ENCODE data around the gene ARL10.

- TF ChIP-seq, protein P1, sequence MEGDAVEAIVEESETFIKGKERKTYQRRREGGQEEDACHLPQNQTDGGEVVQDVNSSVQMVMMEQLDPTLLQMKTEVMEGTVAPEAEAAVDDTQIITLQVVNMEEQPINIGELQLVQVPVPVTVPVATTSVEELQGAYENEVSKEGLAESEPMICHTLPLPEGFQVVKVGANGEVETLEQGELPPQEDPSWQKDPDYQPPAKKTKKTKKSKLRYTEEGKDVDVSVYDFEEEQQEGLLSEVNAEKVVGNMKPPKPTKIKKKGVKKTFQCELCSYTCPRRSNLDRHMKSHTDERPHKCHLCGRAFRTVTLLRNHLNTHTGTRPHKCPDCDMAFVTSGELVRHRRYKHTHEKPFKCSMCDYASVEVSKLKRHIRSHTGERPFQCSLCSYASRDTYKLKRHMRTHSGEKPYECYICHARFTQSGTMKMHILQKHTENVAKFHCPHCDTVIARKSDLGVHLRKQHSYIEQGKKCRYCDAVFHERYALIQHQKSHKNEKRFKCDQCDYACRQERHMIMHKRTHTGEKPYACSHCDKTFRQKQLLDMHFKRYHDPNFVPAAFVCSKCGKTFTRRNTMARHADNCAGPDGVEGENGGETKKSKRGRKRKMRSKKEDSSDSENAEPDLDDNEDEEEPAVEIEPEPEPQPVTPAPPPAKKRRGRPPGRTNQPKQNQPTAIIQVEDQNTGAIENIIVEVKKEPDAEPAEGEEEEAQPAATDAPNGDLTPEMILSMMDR (IDR thresholded peaks at IDR 0.05) = no peak
- no peak for TF ChIP-seq EZH2 (IDR thresholded peaks at IDR 0.05)
- no peak for TF ChIP-seq EZH2phosphoT487 (IDR thresholded peaks at IDR 0.05)
Measured at GRCh38 chr5:176384991-176385390, 19.7 kb downstream of the ARL10 start.

All from neural progenitor cell (in vitro differentiated cells).